EL (cell line): ENCODE results near the gene CCL4.

Source experiments
- DNase-seq: peaks from one replicate; pipeline ENCODE4 v3.0.0-alpha.2; 2016

CCL4 gene

GRCh38 chr17:36148559-36149295 lies 45.1 kb downstream of the CCL4 start:
- peak; percentile 51 for DNase-seq

GRCh38 chr17:36149296-36149820 lies 45.7 kb downstream of the CCL4 start:
- DNase-seq, result peak; percentile 25

- DNase-seq, result no peak
Measured at GRCh38 chr17:36151891-36152638, 48.4 kb downstream of the CCL4 start.

- no peak for DNase-seq
Measured at GRCh38 chr17:36152639-36153120, 49.1 kb downstream of the CCL4 start.

- no peak for DNase-seq
Measured at GRCh38 chr17:36153895-36154610, 50.4 kb downstream of the CCL4 start.
